WI38 (cell line): Measurements from ENCODE around the gene MINAR1.

ENCODE experiments used
- H3K4me3 ChIP-seq: 2 replicates; pipeline ENCODE4 v1.5.1; 2011; ENCODE audit warnings: low read depth, mild to moderate bottlenecking, control low read depth, low read length
- TF ChIP-seq, protein P1 (sequence below): IDR thresholded peaks from 2 replicates; pipeline ENCODE4 v1.5.1; 2012; ENCODE audit warnings: low read depth, mild to moderate bottlenecking, control low read depth, low read length

MINAR1 gene

DNA sequence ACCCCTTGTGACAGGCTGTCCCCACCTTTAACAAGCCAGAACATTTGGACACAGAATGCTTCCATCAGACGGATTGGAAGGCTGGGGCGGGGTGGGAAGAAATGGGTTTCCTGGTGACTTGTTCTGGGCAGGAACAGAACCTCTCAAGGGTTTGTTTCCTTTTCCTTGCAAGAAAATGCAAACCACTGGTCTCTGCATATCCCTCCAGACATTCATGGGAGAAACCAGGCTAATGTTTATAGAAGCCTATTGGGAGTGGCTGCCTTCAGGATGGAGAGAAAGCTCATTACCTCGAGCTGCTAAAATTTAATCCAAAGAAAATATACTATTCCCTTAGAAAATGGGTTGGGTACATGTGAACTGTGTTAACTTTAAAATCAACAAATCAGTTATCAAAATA is 21.9 kb downstream of the MINAR1 start:
- H3K4me3 ChIP-seq: no peak overlapping the region
- TF ChIP-seq, protein P1, sequence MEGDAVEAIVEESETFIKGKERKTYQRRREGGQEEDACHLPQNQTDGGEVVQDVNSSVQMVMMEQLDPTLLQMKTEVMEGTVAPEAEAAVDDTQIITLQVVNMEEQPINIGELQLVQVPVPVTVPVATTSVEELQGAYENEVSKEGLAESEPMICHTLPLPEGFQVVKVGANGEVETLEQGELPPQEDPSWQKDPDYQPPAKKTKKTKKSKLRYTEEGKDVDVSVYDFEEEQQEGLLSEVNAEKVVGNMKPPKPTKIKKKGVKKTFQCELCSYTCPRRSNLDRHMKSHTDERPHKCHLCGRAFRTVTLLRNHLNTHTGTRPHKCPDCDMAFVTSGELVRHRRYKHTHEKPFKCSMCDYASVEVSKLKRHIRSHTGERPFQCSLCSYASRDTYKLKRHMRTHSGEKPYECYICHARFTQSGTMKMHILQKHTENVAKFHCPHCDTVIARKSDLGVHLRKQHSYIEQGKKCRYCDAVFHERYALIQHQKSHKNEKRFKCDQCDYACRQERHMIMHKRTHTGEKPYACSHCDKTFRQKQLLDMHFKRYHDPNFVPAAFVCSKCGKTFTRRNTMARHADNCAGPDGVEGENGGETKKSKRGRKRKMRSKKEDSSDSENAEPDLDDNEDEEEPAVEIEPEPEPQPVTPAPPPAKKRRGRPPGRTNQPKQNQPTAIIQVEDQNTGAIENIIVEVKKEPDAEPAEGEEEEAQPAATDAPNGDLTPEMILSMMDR: no peak

DNA sequence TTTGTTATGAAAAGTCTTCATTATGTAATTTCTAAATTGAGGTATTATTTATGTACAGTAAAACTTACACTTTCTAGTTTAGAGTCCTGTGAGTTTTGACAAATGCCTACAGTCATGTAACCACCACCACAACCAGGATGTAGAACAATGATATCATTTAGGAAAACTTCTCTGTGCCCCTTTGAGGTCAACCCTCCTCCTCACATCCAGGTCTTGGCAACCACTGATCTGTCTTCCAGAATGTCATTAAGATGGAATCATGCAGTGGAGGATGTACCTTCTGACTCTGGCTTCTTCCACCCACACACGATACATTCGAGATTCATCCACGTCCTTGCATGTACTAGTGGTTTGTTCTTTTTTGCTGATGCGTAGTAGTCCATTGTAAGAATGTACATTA is 23.2 kb downstream of the MINAR1 start:
- H3K4me3 ChIP-seq: no peak overlapping the region
- TF ChIP-seq, protein P1: no peak

DNA sequence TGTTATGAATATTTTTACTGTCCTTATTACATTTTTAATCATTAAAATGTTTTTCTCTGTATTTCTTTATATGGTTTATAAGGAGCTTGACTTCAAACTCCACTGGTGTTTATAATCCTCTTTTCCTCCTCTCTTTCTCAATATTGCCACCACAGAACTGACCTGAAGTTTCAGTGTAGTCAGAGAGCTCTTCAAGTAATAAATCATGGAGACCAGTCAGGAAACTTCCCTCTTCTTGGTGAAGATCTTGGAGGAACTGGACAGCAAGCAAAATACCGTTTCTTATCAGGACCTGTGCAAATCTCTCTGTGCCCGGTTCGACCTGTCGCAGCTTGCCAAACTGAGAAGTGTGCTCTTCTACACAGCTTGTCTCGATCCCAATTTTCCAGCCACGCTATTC is 23.8 kb downstream of the MINAR1 start:
- no peak overlapping the region for H3K4me3 ChIP-seq
- TF ChIP-seq, protein P1: no peak

DNA sequence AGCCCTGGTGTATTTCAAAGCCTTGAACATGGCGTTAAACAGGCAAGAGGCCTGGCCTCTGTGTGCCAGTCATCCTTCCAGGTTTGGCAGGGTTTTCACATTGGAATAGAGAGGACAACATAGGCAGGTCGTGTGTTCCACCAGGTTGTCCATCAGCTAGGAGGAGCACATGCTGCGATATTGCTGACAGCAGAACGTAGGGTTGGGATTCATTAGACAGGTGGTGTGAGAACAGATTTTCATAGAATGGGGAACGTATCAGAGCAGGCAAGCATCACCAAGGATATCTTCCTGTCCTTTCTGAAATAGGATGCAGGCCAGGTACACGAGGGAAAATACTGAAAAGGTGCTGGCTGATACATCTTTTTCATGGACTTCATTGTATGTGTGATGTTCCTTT is 26.4 kb downstream of the MINAR1 start:
- H3K4me3 ChIP-seq: no peak overlapping the region
- TF ChIP-seq, protein P1: no peak

DNA sequence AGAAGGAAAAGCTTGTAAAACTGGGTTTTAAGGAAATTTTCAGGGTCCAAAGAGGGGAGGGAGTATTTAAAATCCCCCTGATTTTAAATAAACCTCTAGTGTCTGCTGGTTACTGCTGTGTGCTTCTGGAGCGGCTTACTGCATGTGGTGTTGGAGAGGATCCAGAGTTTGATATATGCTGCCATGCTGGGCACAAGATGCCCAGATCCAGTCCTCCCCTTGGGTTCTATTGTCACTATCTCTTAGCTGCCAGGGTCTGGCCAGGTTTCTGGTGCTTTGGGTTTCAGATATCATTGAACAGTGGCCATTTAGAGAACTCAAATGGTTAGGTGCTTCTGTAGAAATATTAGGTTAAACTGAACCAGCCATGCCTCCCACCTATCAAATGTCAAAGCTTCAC is 27.5 kb downstream of the MINAR1 start:
- H3K4me3 ChIP-seq: no peak overlapping the region
- TF ChIP-seq, protein P1: no peak

DNA sequence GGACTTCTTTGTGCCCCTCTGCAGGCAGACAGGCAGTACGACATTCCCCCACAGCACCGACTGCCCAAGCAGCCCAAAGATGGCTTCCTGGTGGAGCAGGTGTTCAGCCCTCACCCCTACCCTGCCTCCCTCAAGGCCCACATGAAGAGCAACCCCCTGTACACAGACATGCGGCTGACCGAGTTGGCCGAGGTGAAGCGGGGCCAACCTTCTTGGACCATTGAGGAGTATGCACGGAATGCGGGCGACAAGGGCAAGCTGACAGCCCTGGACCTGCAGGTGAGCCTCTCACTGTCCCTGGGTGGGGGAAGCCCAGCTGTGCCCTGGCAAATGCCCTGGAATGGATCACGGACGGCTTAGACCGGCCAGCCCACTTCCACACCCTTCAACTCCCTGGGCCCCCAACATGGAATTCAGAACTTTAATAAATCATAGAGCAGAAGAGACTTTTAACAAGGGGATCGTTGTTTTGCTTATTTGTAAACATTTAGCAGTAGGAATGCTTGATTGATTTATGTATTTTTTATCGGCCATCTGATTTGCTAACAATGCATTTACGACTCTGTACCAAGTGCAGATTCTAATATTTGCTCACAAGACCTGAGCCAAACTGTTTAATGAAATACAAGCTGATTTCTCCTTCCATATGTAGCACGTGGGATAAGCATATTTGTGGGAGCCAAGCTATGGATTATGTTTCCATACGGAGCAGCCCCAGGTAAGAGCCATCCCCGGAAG is 31.1 kb downstream of the MINAR1 start:
- TF ChIP-seq, protein P1: no peak
- no peak overlapping the region for H3K4me3 ChIP-seq

DNA sequence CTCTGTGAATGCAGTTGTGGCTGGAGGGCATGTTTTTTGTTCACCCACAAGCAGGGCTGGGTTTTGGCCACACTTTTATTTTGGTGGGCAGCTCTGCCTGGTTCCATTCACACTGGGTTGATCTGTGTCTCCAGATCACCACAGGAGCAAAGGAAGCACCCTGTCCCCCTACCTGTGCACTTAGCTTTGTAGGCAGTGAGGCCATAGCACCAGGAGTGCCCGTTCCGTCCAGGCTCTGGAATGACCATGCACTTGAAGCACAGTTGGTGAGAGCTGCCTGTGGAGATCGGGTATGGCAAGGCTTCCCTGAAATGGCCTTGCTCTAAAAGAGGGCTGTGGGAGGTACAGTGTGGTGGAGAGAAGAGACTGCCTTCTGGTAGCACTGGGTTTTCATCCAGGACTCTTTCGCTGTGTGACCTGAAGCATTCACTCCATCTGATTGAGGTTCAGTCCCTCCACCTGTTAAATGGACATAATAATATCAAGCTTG is 31.7 kb downstream of the MINAR1 start:
- no peak overlapping the region for H3K4me3 ChIP-seq
- TF ChIP-seq, protein P1: no peak
